DMS 273 (cell line): ENCODE measurements around the gene CACNB4.

Experiments
- DNase-seq: peaks from one replicate; lab custom pipeline; 2025; ENCODE audit not compliant: unreplicated experiment; lab: John Stamatoyannopoulos, UW

The CACNB4 gene

DNA sequence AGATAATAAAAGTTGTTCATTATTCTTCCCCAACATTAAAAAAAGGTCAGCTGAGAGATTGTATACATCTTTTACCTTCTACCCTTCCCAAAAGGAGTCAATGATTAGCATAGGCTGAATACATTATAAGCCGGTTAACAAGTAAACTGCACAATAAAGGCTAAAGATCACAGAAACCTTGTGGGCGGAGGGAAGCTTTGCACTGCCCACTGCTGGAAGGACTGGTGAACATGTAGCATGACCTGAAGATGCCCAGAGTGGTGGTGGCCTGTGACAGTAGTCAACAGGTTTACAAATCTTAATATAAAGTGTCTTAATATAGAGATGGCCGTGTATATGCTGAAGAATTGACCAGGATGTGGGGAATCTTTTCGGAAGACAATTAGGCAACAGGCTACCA lies 306.3 kb downstream of the CACNB4 start:
- DNase-seq: peak; percentile 11

DNA sequence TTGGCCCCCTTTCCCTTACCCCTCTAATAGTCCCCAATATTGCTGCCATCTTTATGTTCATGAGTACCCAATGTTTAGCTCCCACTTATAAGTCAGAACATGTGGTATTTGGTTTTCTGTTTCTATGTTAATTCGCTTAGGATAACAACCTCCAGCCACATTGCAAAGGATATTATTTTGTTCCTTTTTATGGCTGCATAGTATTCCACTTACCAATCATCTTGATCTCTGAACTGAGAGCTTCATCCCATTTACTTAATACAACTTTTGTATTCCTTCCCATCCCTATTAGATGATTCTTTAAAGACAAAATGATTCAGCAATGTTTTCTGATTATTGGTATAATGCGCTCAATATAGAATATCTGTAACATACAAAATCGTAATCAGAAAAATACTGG lies 307.3 kb downstream of the CACNB4 start:
- no peak for DNase-seq

DNA sequence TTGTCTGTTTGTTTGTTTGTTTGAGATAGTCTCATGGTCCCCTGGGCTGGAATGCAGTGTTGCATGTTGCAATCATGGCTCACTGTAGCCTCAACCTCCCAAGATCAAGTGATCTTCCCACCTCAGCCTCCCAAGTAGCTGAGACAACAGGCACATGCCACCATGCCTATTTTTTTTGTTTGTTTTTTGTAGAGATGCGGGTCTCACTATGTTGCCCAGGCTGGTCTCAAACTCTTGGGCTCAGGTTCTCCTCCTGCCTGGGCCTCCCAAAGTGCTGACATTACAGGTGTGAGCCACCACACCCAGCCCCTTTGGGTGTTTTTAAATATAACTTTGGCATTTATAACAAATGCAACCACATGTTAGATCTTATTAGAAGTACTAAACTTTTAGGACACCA lies 308.2 kb downstream of the CACNB4 start:
- DNase-seq: no peak

DNA sequence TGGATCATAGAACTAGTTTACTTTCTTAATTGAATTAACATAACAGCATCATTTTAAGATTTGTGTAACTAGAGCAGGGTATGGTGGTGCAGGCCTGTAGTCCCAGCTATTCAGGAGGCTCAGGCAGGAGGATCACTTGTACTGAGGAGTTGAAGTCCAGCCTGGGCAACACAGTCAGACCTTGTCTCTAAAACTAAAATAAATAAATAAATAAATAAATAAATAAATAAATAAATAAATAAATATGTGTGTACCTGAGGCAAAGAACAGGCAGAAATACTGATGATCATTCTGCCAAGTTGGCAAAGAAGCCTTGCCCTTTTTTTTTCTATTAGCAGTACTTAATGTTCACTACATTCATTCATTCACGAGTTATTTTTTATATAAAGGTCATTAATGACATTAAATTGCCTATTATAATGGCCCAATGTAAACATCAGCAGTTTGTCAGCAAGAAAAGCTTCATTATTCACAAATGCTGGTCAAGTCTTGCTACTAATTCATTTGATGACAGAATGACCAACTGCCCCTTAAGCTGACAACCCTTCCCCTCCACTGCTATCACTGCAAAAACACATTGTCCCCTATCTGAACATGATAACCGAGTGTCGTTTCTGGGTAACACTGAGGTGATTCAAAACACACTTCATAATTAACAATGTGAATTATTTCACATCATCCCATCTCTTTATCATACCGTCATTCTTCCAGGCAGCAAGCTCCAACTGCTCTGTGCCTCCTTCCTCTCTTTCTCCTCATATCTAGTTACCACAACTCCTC lies 309.6 kb downstream of the CACNB4 start:
- no peak for DNase-seq

DNA sequence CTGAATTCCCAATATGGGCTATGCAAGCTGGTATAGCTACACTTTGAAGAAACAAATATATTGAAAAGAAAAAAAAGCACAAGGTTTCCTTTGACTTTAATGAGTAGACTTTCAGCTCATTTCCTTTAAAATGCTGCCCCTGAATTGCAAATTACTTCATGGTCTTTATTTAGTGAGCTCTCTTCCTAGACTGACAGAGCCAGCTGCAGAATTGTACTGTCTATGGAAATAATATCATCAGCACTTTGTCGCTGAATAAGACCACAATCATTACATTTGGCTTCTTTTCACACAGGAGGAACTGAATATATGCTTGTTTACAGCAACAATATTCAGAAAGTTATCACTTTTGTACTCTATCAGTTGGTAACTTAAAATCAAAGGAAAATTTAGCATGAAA lies 312.4 kb downstream of the CACNB4 start:
- DNase-seq: no peak

DNA sequence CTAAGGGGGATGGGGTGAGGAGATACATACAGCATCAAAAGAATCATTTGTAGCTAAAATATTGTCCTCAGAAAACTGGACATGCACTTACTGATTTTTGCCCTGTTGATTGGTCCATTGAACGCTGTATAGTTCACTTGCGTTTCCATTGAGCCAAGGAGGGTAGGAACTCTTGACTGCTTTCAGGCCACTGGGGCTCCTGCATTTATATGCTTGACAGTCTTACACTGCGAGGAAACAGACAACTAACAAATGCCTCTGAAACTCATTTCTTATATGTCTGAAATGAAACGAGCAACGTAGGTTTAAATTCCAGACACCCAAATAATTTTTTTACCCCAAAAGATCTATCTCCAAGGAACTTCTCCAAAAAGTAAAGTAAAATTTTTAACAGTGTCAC lies 312.8 kb downstream of the CACNB4 start:
- DNase-seq: no peak

DNA sequence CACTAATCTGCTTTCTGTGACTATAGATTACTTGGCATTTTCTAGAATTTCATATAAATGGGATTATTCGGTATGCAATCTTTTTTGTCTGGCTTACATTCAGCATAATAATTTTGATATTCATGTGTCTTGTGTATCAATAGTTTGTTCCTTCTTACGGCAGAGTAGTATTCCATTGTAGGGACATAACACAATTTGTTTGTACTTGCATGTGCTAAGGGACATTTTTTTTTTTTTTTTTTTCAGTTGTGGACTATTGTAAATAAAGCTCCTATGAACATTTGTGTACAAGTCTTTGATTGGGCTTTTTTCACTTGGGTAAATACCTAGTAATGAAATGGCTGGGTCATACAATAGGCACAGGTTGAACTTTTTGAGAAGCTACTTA lies 315.7 kb downstream of the CACNB4 start:
- no peak for DNase-seq
